Natural killer cell (primary cell): Measurements from ENCODE around the gene MUC5AC. TPM values are rescaled to one million over a fixed set of nuclear protein-coding genes. Genes with fewer than 3 reads are reported as not detected.
"Not testable (repeated sequence)": the region's sequence is repeated elsewhere in the genome, so short reads cannot be mapped to it uniquely, and the experiment has no call there.

Experiments used
- ATAC-seq, 3 donors: fragments of 150-1000 bp in 2 of 3; fragments of 200-7000 bp in 1 of 3; cut with Tn5 transposase; 1 replicate in 1 of 3; 2 replicates in 2 of 3; pipeline ENCODE4 v1.10.0; 2021; ENCODE audit warnings: mild to moderate bottlenecking in 2 of 3, moderate library complexity in 2 of 3
- DNase-seq, 2 donors: peaks; one replicate each; pipeline versions ENCODE4 v3.0.0 to v3.0.0-alpha.2; 2013 to 2021; ENCODE audit warnings: mixed read lengths in 1 of 2
- H3K27ac ChIP-seq: one replicate; pipeline ENCODE4 v1.5.1; 2013; ENCODE audit warnings: mild to moderate bottlenecking, low read length
- H3K27me3 ChIP-seq: one replicate; pipeline ENCODE4 v1.6.1; 2013; ENCODE audit warnings: low read length; ENCODE audit not compliant: control insufficient read depth, insufficient read depth
- H3K36me3 ChIP-seq: one replicate; pipeline ENCODE4 v1.6.1; 2013; ENCODE audit warnings: low read length; ENCODE audit not compliant: control insufficient read depth, insufficient read depth
- H3K4me1 ChIP-seq: one replicate; pipeline ENCODE4 v1.6.1; 2013; ENCODE audit warnings: low read length; ENCODE audit not compliant: control insufficient read depth, insufficient read depth
- H3K4me3 ChIP-seq: one replicate; pipeline ENCODE4 v1.5.1; 2013; ENCODE audit warnings: low read length
- H3K9me3 ChIP-seq: one replicate; pipeline ENCODE4 v1.6.1; 2013; ENCODE audit warnings: low read length; ENCODE audit not compliant: control insufficient read depth, insufficient read depth
- H3K27ac Mint-ChIP-seq, 2 donors: one replicate each; pipeline ENCODE4 v1.8.0; 2022; ENCODE audit warnings: mild to moderate bottlenecking in 2 of 2, mixed read lengths in 2 of 2, moderate library complexity in 1 of 2
- H3K27me3 Mint-ChIP-seq, 2 donors: one replicate each; pipeline ENCODE4 v1.8.0; 2022; ENCODE audit warnings: low read depth in 2 of 2, mixed read lengths in 2 of 2
- H3K36me3 Mint-ChIP-seq: one replicate; pipeline ENCODE4 v1.8.0; 2022; ENCODE audit warnings: mixed read lengths
- H3K4me1 Mint-ChIP-seq, 2 donors: one replicate each; pipeline ENCODE4 v1.8.0; 2022; ENCODE audit warnings: mixed read lengths in 2 of 2
- H3K4me3 Mint-ChIP-seq: one replicate; pipeline ENCODE4 v1.8.0; 2022; ENCODE audit warnings: mild to moderate bottlenecking, moderate library complexity, mixed read lengths
- H3K9me3 Mint-ChIP-seq, 2 donors: one replicate each; pipeline ENCODE4 v1.8.0; 2022; ENCODE audit warnings: mixed read lengths in 2 of 2
- WGBS: methylation state at CpG from one replicate; pipeline ENCODE4 v1.1.7; 2013; ENCODE audit warnings: missing lambda C conversion rate; ENCODE audit not compliant: insufficient coverage; 5-methylcytosine and 5-hydroxymethylcytosine counted together
- intact Hi-C: fragments of 100-400 bp; cut with micrococcal nuclease; formaldehyde crosslinking; loops from one replicate; pipeline ENCODE4 v1.14.2; 2022
- total RNA-seq, 4 donors: library from RNA; stranded (reverse); fragments of 120-200 nt in 1 of 4; gene quantifications; one replicate each; pipeline versions ENCODE4 v1.2.3 to v1.2.4, GENCODE V29; 2013 to 2022
- TF ChIP-seq, protein P1 (sequence below): fragments of 200-600 bp; IDR thresholded peaks from one replicate; pipeline ENCODE4 v1.8.0; 2022; ENCODE audit warnings: antibody characterized with exemption

MUC5AC gene
- total RNA-seq, 3 donors from 2014 or later (not counting 1 experiment from before 2014, with no cell fraction given), result not detected

GRCh38 chr11:1181420-1181819 lies 23.7 kb downstream of the MUC5AC start:
- no peaks in the 10 kb centered on the region for H3K9me3 ChIP-seq
- intact Hi-C loops, result no loop called here
- no peaks in the 10 kb centered on the region for H3K4me1 ChIP-seq
- H3K27me3 ChIP-seq, result no peaks in the 10 kb centered on the region
- DNase-seq, result no peak
- ATAC-seq, result no peak
- 86% methylated on average over 10 of the region's 10 CpGs for WGBS
- Mint-ChIP-seq H3K27me3 (no peaks in the 10 kb centered on the region), H3K4me1 (no peaks in the 10 kb centered on the region), H3K27ac (no peak overlapping the region), H3K4me3 (no peak overlapping the region), H3K9me3 (no peaks in the 10 kb centered on the region), H3K36me3 (no peaks in the 10 kb centered on the region)
- TF ChIP-seq, protein P1, sequence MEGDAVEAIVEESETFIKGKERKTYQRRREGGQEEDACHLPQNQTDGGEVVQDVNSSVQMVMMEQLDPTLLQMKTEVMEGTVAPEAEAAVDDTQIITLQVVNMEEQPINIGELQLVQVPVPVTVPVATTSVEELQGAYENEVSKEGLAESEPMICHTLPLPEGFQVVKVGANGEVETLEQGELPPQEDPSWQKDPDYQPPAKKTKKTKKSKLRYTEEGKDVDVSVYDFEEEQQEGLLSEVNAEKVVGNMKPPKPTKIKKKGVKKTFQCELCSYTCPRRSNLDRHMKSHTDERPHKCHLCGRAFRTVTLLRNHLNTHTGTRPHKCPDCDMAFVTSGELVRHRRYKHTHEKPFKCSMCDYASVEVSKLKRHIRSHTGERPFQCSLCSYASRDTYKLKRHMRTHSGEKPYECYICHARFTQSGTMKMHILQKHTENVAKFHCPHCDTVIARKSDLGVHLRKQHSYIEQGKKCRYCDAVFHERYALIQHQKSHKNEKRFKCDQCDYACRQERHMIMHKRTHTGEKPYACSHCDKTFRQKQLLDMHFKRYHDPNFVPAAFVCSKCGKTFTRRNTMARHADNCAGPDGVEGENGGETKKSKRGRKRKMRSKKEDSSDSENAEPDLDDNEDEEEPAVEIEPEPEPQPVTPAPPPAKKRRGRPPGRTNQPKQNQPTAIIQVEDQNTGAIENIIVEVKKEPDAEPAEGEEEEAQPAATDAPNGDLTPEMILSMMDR, result no peak
- no peak overlapping the region for H3K27ac ChIP-seq
- no peaks in the 10 kb centered on the region for H3K36me3 ChIP-seq
- no peak overlapping the region for H3K4me3 ChIP-seq

- WGBS, result 53% methylated on average over 41 of the region's 41 CpGs
- no peaks in the 10 kb centered on the region for H3K4me1 ChIP-seq
- Mint-ChIP-seq H3K4me3 (no peak overlapping the region), H3K36me3 (no peaks in the 10 kb centered on the region), H3K27me3 (no peaks in the 10 kb centered on the region), H3K27ac (no peak overlapping the region), H3K4me1 (no peaks in the 10 kb centered on the region), H3K9me3 (no peaks in the 10 kb centered on the region)
- no peak overlapping the region for H3K27ac ChIP-seq
- no peak overlapping the region for H3K4me3 ChIP-seq
- ATAC-seq (peak in 1 of 3 donors; percentile 12), DNase-seq (peak in 1 of 2 donors; percentile 45)
- TF ChIP-seq, protein P1, result no peak
- H3K9me3 ChIP-seq, result no peaks in the 10 kb centered on the region
- H3K27me3 ChIP-seq, result no peaks in the 10 kb centered on the region
- H3K36me3 ChIP-seq, result no peaks in the 10 kb centered on the region
- intact Hi-C loops, result no loop called here
Measured at GRCh38 chr11:1181853-1182535, 24.2 kb downstream of the MUC5AC start.

- H3K4me3 ChIP-seq, H3K9me3 ChIP-seq, H3K9me3 Mint-ChIP-seq, H3K36me3 Mint-ChIP-seq, ATAC-seq, H3K4me1 ChIP-seq, H3K27me3 Mint-ChIP-seq, H3K27ac ChIP-seq, H3K36me3 ChIP-seq, H3K27ac Mint-ChIP-seq, intact Hi-C loops, H3K27me3 ChIP-seq, H3K4me1 Mint-ChIP-seq, H3K4me3 Mint-ChIP-seq, DNase-seq: not testable (repeated sequence)
- WGBS, result 92% methylated on average over 14 of the region's 22 CpGs
Measured at GRCh38 chr11:1184139-1184538, 26.4 kb downstream of the MUC5AC start.

DNA sequence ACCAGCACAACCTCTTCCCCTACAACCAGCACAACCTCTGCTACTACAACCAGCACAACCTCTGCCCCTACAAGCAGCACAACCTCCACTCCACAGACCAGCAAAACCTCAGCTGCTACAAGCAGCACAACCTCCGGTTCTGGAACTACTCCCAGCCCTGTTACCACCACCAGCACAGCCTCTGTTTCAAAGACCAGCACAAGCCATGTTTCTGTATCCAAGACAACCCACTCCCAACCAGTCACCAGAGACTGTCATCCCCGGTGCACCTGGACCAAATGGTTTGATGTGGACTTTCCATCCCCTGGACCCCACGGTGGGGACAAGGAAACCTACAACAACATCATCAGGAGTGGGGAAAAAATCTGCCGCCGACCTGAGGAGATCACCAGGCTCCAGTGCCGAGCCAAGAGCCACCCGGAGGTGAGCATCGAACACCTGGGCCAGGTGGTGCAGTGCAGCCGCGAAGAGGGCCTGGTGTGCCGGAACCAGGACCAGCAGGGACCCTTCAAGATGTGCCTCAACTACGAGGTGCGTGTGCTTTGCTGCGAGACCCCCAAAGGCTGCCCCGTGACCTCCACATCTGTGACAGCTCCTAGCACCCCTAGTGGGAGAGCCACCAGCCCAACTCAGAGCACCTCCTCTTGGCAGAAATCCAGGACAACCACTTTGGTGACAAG lies 30.8 kb downstream of the MUC5AC start:
- H3K9me3 ChIP-seq, DNase-seq, H3K9me3 Mint-ChIP-seq, H3K27me3 Mint-ChIP-seq, H3K27ac ChIP-seq, H3K27me3 ChIP-seq, H3K4me3 Mint-ChIP-seq, H3K36me3 Mint-ChIP-seq, intact Hi-C loops, H3K4me3 ChIP-seq, H3K4me1 Mint-ChIP-seq, H3K27ac Mint-ChIP-seq, H3K36me3 ChIP-seq, ATAC-seq, H3K4me1 ChIP-seq: not testable (repeated sequence)
- 78% methylated on average over 11 of the region's 15 CpGs for WGBS

- H3K4me1 ChIP-seq, H3K4me3 Mint-ChIP-seq, H3K9me3 Mint-ChIP-seq, H3K36me3 Mint-ChIP-seq, H3K27ac ChIP-seq, H3K27me3 ChIP-seq, H3K27ac Mint-ChIP-seq, H3K27me3 Mint-ChIP-seq, ATAC-seq, H3K9me3 ChIP-seq, intact Hi-C loops, H3K4me3 ChIP-seq, H3K4me1 Mint-ChIP-seq, DNase-seq, H3K36me3 ChIP-seq: not testable (repeated sequence)
- 85% methylated on average over 2 of the region's 12 CpGs for WGBS
Measured at GRCh38 chr11:1189816-1190215, 32.1 kb downstream of the MUC5AC start.

GRCh38 chr11:1191786-1192470 lies 34.2 kb downstream of the MUC5AC start:
- H3K4me3 ChIP-seq, H3K27ac Mint-ChIP-seq, H3K9me3 ChIP-seq, H3K27ac ChIP-seq, H3K27me3 Mint-ChIP-seq, ATAC-seq, H3K36me3 ChIP-seq, H3K4me1 Mint-ChIP-seq, H3K36me3 Mint-ChIP-seq, intact Hi-C loops, H3K27me3 ChIP-seq, H3K4me1 ChIP-seq, H3K4me3 Mint-ChIP-seq, H3K9me3 Mint-ChIP-seq: not testable (repeated sequence)
- peak in 1 of 2 donors; percentile 4 for DNase-seq
- 87% methylated on average over 18 of the region's 22 CpGs for WGBS
